Measurements from ENCODE around the gene ST6GALNAC5.

The ST6GALNAC5 gene

GRCh38 chr1:77018311-77018710 is 151.0 kb downstream of the ST6GALNAC5 start:
- Histone ChIP-seq H2AFZ (ENCODE audit: low read length) (no peak overlapping the region), H3K4me2 (ENCODE audit: low read depth, low read length, poor library complexity, severe bottlenecking) (no peak overlapping the region), H3K4me3 (ENCODE audit: low read length, poor library complexity, severe bottlenecking) (no peak overlapping the region), H3K9ac (ENCODE audit: low read depth, low read length, poor library complexity, severe bottlenecking) (no peak overlapping the region), H3K9me2 (replicated peaks; ENCODE audit: low read depth, low read length) (no peaks in the 10 kb centered on the region), H3F3A (ENCODE audit: low read depth) (no peaks in the 10 kb centered on the region), H3K4me1 (ENCODE audit: insufficient read depth, low read length, poor library complexity, severe bottlenecking) (no peaks in the 10 kb centered on the region), H4K20me1 (ENCODE audit: insufficient read depth, low read length, poor library complexity, severe bottlenecking) (no peaks in the 10 kb centered on the region), H3K9me3 (ENCODE audit: insufficient read depth, low read depth, low read length) (no peaks in the 10 kb centered on the region), H3K79me2 (ENCODE audit: insufficient read depth, low read length) (no peaks in the 10 kb centered on the region), H3K36me3 (ENCODE audit: insufficient read depth, low read length) (no peaks in the 10 kb centered on the region), H3K27me3 (ENCODE audit: insufficient read depth, low read length, poor library complexity, severe bottlenecking) (no peaks in the 10 kb centered on the region)
- TF ChIP-seq CTCF (conservative IDR thresholded peaks at IDR 0.05; ENCODE audit: low read length) (no peak), EZH2phosphoT487 (IDR thresholded peaks at IDR 0.05; ENCODE audit: borderline replicate concordance) (no peak)

- no peaks in the 10 kb centered on the region for H3K36me3 ChIP-seq (ENCODE audit: insufficient read depth, low read length)
- H3K9me3 ChIP-seq (ENCODE audit: insufficient read depth, low read depth, low read length), result no peaks in the 10 kb centered on the region
- no peak overlapping the region for H3K4me2 ChIP-seq (ENCODE audit: low read depth, low read length, poor library complexity, severe bottlenecking)
- no peak for TF ChIP-seq CTCF (conservative IDR thresholded peaks at IDR 0.05; ENCODE audit: low read length)
- TF ChIP-seq EZH2phosphoT487 (IDR thresholded peaks at IDR 0.05; ENCODE audit: borderline replicate concordance), result no peak
- H3K27me3 ChIP-seq (ENCODE audit: insufficient read depth, low read length, poor library complexity, severe bottlenecking), result no peaks in the 10 kb centered on the region
- H3K9me2 ChIP-seq (replicated peaks; ENCODE audit: low read depth, low read length), result no peaks in the 10 kb centered on the region
- H2AFZ ChIP-seq (ENCODE audit: low read length), result no peak overlapping the region
- H3K4me1 ChIP-seq (ENCODE audit: insufficient read depth, low read length, poor library complexity, severe bottlenecking), result no peaks in the 10 kb centered on the region
- H4K20me1 ChIP-seq (ENCODE audit: insufficient read depth, low read length, poor library complexity, severe bottlenecking), result no peaks in the 10 kb centered on the region
- no peak overlapping the region for H3K9ac ChIP-seq (ENCODE audit: low read depth, low read length, poor library complexity, severe bottlenecking)
- H3K79me2 ChIP-seq (ENCODE audit: insufficient read depth, low read length), result no peaks in the 10 kb centered on the region
- H3K4me3 ChIP-seq (ENCODE audit: low read length, poor library complexity, severe bottlenecking), result no peak overlapping the region
- no peaks in the 10 kb centered on the region for H3F3A ChIP-seq (ENCODE audit: low read depth)
Observed at GRCh38 chr1:77018761-77019160, 151.5 kb downstream of the ST6GALNAC5 start.

GRCh38 chr1:77021732-77022131 is 154.5 kb downstream of the ST6GALNAC5 start:
- no peaks in the 10 kb centered on the region for H3F3A ChIP-seq (ENCODE audit: low read depth)
- no peak overlapping the region for H3K4me2 ChIP-seq (ENCODE audit: low read depth, low read length, poor library complexity, severe bottlenecking)
- H3K79me2 ChIP-seq (ENCODE audit: insufficient read depth, low read length), result no peaks in the 10 kb centered on the region
- no peak overlapping the region for H3K9ac ChIP-seq (ENCODE audit: low read depth, low read length, poor library complexity, severe bottlenecking)
- no peaks in the 10 kb centered on the region for H3K36me3 ChIP-seq (ENCODE audit: insufficient read depth, low read length)
- TF ChIP-seq EZH2phosphoT487 (IDR thresholded peaks at IDR 0.05; ENCODE audit: borderline replicate concordance), result no peak
- TF ChIP-seq CTCF (conservative IDR thresholded peaks at IDR 0.05; ENCODE audit: low read length), result no peak
- H2AFZ ChIP-seq (ENCODE audit: low read length), result no peak overlapping the region
- no peaks in the 10 kb centered on the region for H4K20me1 ChIP-seq (ENCODE audit: insufficient read depth, low read length, poor library complexity, severe bottlenecking)
- no peaks in the 10 kb centered on the region for H3K9me3 ChIP-seq (ENCODE audit: insufficient read depth, low read depth, low read length)
- H3K4me1 ChIP-seq (ENCODE audit: insufficient read depth, low read length, poor library complexity, severe bottlenecking), result no peaks in the 10 kb centered on the region
- no peaks in the 10 kb centered on the region for H3K27me3 ChIP-seq (ENCODE audit: insufficient read depth, low read length, poor library complexity, severe bottlenecking)
- no peaks in the 10 kb centered on the region for H3K9me2 ChIP-seq (replicated peaks; ENCODE audit: low read depth, low read length)
- no peak overlapping the region for H3K4me3 ChIP-seq (ENCODE audit: low read length, poor library complexity, severe bottlenecking)
